Prostate gland (tissue), 2 donors: ENCODE results near the gene GGTLC2. TPM values are rescaled to one million over a fixed set of nuclear protein-coding genes. Genes with fewer than 3 reads are reported as not detected.
"Not testable (repeated sequence)": the region's sequence is repeated elsewhere in the genome, so short reads cannot be mapped to it uniquely, and the experiment has no call there.

Experiments
- DNase-seq: peaks from one replicate; pipeline ENCODE4 v3.0.0-alpha.2; 2019; ENCODE audit warnings: low spot score
- H3K27ac ChIP-seq, 2 donors: fragments of 200-600 bp; sonication (generic); 2 replicates each; pipeline ENCODE4 v1.5.1; 2017 to 2019
- H3K27me3 ChIP-seq: fragments of 200-600 bp; sonication (generic); replicated peaks from 2 replicates; pipeline ENCODE4 v1.5.1; 2019; ENCODE audit not compliant: insufficient read depth
- H3K36me3 ChIP-seq, 2 donors: fragments of 200-600 bp; sonication (generic); 1 replicate in 1 of 2; 2 replicates in 1 of 2; pipeline versions ENCODE4 v1.5.1 to v1.8.1; 2017 to 2019
- H3K4me1 ChIP-seq: fragments of 200-600 bp; sonication (generic); replicated peaks from 2 replicates; pipeline ENCODE4 v1.5.1; 2019
- H3K4me3 ChIP-seq, 2 donors: fragments of 200-600 bp; sonication (generic); 2 replicates each; pipeline ENCODE4 v1.5.1; 2017 to 2019
- H3K9me3 ChIP-seq: fragments of 200-600 bp; sonication (generic); 2 replicates; pipeline ENCODE4 v1.5.1; 2017
- POLR2A ChIP-seq: fragments of 450-650 bp; IDR thresholded peaks from one replicate; pipeline ENCODE4 v1.6.1; 2016; ENCODE audit warnings: antibody characterized with exemption, mild to moderate bottlenecking
- POLR2AphosphoS5 ChIP-seq: sonication (generic); formaldehyde crosslinking; IDR thresholded peaks from one replicate; pipeline ENCODE4 v1.6.1; 2017; ENCODE audit warnings: antibody characterized with exemption
- WGBS: methylation state at CpG from one replicate; pipeline ENCODE4 v1.1.5; 2018; 5-methylcytosine and 5-hydroxymethylcytosine counted together
- intact Hi-C: fragments of 100-400 bp; cut with DNase I; formaldehyde crosslinking; loops from one replicate; pipeline ENCODE4 v1.14.2; 2022
- total RNA-seq, 2 donors: library from RNA; depleted of rRNA; stranded (reverse); fragments of >200 nt; gene quantifications; one replicate each; pipeline ENCODE4 v1.1.0, GENCODE V29; 2016
- TF ChIP-seq, protein P1 (sequence below), 4 experiments: fragments of 200-600 bp in 2 of 4; fragments of 450-650 bp in 2 of 4; sonication (generic) in 2 of 4; IDR thresholded peaks; 1 replicate in 3 of 4; 2 replicates in 1 of 4; pipeline ENCODE4 v1.5.1; 2016 to 2019; ENCODE audit warnings: antibody characterized with exemption in 4 of 4, mild to moderate bottlenecking in 2 of 4, moderate library complexity in 2 of 4

GGTLC2 gene
- total RNA-seq, 2 donors from 2014 or later: 1.4 TPM; not detected in 1

- WGBS: 64% methylated on average over 3 of the region's 3 CpGs
- Histone ChIP-seq H3K9me3 (no peaks in the 10 kb centered on the region), H3K27me3 (no peaks in the 10 kb centered on the region), H3K4me1 (no peaks in the 10 kb centered on the region), H3K36me3 (no peaks in the 10 kb centered on the region), H3K27ac (no peak overlapping the region), H3K4me3 (no peak overlapping the region)
- intact Hi-C loops: no loop called here
- no peak for DNase-seq
- no peak for TF ChIP-seq POLR2AphosphoS5
- TF ChIP-seq, protein P1, sequence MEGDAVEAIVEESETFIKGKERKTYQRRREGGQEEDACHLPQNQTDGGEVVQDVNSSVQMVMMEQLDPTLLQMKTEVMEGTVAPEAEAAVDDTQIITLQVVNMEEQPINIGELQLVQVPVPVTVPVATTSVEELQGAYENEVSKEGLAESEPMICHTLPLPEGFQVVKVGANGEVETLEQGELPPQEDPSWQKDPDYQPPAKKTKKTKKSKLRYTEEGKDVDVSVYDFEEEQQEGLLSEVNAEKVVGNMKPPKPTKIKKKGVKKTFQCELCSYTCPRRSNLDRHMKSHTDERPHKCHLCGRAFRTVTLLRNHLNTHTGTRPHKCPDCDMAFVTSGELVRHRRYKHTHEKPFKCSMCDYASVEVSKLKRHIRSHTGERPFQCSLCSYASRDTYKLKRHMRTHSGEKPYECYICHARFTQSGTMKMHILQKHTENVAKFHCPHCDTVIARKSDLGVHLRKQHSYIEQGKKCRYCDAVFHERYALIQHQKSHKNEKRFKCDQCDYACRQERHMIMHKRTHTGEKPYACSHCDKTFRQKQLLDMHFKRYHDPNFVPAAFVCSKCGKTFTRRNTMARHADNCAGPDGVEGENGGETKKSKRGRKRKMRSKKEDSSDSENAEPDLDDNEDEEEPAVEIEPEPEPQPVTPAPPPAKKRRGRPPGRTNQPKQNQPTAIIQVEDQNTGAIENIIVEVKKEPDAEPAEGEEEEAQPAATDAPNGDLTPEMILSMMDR (IDR thresholded peaks at IDR 0.05): no peak
- no peak for TF ChIP-seq POLR2A
Measured at GRCh38 chr22:22619765-22620414, 24.5 kb upstream of the GGTLC2 start.

GRCh38 chr22:22628546-22629495 is 15.6 kb upstream of the GGTLC2 start:
- H3K4me3 ChIP-seq, intact Hi-C loops, H3K9me3 ChIP-seq, H3K36me3 ChIP-seq, H3K27ac ChIP-seq, DNase-seq, H3K4me1 ChIP-seq, H3K27me3 ChIP-seq: not testable (repeated sequence)
- whole genome bisulfite sequencing: 91% methylated on average over 5 of the region's 18 CpGs

DNA sequence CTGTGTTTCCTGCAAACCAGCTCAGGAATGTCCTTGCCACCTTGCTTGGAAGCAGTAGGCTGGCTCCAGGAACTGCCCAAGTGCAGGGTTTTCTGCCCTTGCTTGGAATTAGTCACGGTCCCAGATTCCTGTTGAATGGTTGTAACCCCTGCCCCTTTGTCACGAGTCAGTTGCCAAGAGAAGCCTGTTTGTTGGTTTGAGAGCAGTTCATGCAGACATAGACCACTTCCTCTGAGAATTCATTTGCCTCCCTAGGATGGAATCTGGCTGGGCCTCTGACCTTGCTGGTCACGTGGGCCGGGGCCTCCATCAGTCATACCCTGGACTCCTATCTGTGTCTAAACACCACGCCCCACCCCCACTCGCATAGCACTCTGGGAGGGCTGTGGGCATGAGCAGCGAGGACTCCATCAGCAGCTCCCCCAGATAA is 13.2 kb upstream of the GGTLC2 start:
- intact Hi-C loops, H3K4me3 ChIP-seq, DNase-seq: not testable (repeated sequence)

GRCh38 chr22:22632226-22632625 is 12.2 kb upstream of the GGTLC2 start:
- intact Hi-C loops, H3K4me1 ChIP-seq, H3K9me3 ChIP-seq, DNase-seq, H3K27ac ChIP-seq, H3K27me3 ChIP-seq, H3K4me3 ChIP-seq, H3K36me3 ChIP-seq: not testable (repeated sequence)
- 100% methylated on average over 13 of the region's 15 CpGs for WGBS

More for the DNA sequence above, 13.2 kb upstream of the GGTLC2 start:
- H3K27ac ChIP-seq, H3K27me3 ChIP-seq, H3K9me3 ChIP-seq, H3K36me3 ChIP-seq, H3K4me1 ChIP-seq: not testable (repeated sequence)
- WGBS: 71% methylated on average over 7 of the region's 7 CpGs

DNA sequence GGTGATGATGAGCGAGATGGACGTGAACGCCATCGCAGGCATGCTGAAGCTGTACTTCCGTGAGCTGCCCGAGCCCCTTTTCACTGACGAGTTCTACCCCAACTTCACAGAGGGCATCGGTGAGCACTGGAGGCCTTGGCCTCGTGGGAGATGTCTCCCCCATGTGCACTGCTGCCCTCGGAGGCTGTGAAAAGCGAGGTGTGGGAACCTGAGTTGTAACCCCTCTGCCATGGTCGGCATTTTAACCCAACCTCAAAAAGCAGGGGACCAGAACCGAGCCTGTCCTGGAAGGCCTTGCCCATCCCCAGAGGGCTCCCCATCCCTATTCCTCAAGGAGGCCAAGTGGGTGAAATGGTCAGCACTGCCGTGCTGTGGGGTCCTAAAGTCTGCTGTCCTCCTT is 10.9 kb upstream of the GGTLC2 start:
- H3K4me1 ChIP-seq, H3K27me3 ChIP-seq, intact Hi-C loops, H3K36me3 ChIP-seq, DNase-seq, H3K4me3 ChIP-seq, H3K9me3 ChIP-seq, H3K27ac ChIP-seq: not testable (repeated sequence)
- 95% methylated on average over 13 of the region's 14 CpGs for WGBS

DNA sequence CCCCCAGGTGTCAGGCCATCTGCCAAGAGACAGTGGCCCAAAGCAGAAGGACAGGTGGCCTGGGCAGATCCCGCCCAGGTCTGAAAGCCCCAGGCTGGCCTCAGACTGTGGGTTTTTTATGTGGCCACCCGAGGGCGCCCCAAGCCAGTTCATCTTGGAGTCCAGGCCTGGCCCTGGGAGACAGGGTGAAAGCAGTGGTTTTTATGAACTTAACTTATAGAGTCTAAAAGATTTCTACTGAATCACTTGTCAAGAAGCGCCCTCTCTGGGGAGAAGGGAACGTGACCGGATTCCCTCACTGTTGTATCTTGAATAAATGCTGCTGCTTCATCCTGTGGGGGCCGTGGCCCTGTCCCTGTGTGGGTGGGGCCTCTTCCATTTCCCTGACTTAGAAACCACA is 8.2 kb upstream of the GGTLC2 start:
- H3K27ac ChIP-seq, H3K36me3 ChIP-seq, H3K27me3 ChIP-seq, H3K9me3 ChIP-seq, intact Hi-C loops, H3K4me3 ChIP-seq, H3K4me1 ChIP-seq, DNase-seq: not testable (repeated sequence)
- WGBS: 41% methylated on average over 4 of the region's 7 CpGs

DNA sequence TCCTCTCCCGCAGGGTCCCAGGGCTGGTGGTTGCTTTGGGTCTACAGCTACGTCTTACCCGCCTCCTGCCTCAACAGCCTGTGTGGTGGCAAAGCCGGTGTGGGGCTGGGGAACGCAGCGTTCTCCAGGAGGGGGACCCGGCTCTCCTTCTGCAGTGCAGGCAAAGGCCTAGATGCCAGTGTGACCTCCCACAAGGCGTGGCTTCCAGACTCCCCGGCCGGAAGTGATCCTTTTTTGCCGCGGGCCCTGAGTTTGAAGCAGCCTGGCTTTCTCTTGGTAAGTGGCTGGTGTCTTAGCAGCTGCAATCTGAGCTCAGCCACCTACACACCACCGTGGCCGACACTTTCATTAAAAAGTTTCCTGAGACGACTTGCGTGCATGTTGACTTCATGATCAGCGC is 6.1 kb upstream of the GGTLC2 start:
- H3K27ac ChIP-seq, H3K36me3 ChIP-seq, DNase-seq, intact Hi-C loops, H3K4me1 ChIP-seq, H3K4me3 ChIP-seq, H3K27me3 ChIP-seq, H3K9me3 ChIP-seq: not testable (repeated sequence)
- 37% methylated on average over 8 of the region's 17 CpGs for WGBS

DNA sequence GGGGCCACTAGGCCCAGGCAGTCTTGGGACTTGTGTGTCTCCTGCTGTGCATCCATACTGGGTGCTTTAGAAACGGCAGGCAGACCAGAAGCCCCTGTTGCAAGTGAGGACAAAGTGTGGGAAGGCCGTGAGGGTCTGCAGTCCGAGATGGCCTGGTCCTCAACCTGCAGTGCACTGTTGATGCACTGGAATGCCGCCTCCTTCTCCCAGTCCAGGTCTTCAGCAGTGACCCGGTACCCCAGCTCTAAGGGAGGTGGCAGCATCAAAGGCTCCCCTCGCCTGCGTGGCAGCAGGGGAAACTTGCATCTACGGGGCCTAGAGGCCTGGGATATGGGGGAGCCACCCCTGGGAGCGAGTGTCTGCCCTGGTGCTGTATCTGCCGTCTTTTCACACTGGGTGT is 2.2 kb upstream of the GGTLC2 start:
- 97% methylated on average over 6 of the region's 10 CpGs for WGBS
- H3K36me3 ChIP-seq, intact Hi-C loops, H3K4me1 ChIP-seq, DNase-seq, H3K27me3 ChIP-seq, H3K9me3 ChIP-seq, H3K27ac ChIP-seq, H3K4me3 ChIP-seq: not testable (repeated sequence)

DNA sequence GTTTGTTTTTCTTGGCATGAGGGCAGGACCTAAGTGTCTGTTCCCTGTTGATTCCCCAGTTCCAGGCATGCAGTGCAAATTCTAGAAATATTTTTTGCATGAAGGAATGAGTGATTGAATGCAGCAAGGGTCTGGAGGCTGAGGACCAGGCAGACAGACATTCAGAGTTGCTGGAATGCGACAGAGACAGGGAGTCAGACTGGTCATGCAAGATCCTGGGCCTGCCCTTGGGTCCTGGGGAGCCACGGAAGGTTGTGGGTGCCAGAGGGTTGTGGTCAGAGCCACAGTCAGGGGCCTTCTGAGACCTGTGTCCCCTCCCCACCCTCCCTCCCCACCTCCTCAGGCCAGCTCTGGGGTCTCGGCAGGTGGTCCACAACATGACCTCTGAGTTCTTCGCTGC is 1.6 kb downstream of the GGTLC2 start:
- H3K27ac ChIP-seq, H3K4me1 ChIP-seq, H3K9me3 ChIP-seq, H3K27me3 ChIP-seq, H3K36me3 ChIP-seq, intact Hi-C loops, DNase-seq, H3K4me3 ChIP-seq: not testable (repeated sequence)
- 69% methylated on average over 2 of the region's 4 CpGs for WGBS
